Bronchial smooth muscle cell (primary cell): ENCODE results near the gene PPP2R3A. TPM values are rescaled to one million over a fixed set of nuclear protein-coding genes. Genes with fewer than 3 reads are reported as not detected.

Source experiments
- total RNA-seq: library from RNA; depleted of rRNA; stranded (reverse); fragments of >200 nt; gene quantifications from 2 replicates; pipeline ENCODE4 v1.2.1, GENCODE V29; 2014

Gene PPP2R3A, protein sequence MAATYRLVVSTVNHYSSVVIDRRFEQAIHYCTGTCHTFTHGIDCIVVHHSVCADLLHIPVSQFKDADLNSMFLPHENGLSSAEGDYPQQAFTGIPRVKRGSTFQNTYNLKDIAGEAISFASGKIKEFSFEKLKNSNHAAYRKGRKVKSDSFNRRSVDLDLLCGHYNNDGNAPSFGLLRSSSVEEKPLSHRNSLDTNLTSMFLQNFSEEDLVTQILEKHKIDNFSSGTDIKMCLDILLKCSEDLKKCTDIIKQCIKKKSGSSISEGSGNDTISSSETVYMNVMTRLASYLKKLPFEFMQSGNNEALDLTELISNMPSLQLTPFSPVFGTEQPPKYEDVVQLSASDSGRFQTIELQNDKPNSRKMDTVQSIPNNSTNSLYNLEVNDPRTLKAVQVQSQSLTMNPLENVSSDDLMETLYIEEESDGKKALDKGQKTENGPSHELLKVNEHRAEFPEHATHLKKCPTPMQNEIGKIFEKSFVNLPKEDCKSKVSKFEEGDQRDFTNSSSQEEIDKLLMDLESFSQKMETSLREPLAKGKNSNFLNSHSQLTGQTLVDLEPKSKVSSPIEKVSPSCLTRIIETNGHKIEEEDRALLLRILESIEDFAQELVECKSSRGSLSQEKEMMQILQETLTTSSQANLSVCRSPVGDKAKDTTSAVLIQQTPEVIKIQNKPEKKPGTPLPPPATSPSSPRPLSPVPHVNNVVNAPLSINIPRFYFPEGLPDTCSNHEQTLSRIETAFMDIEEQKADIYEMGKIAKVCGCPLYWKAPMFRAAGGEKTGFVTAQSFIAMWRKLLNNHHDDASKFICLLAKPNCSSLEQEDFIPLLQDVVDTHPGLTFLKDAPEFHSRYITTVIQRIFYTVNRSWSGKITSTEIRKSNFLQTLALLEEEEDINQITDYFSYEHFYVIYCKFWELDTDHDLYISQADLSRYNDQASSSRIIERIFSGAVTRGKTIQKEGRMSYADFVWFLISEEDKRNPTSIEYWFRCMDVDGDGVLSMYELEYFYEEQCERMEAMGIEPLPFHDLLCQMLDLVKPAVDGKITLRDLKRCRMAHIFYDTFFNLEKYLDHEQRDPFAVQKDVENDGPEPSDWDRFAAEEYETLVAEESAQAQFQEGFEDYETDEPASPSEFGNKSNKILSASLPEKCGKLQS (N-terminal part only)
- 7.8 and 9.6 TPM in 2 replicates for total RNA-seq

DNA sequence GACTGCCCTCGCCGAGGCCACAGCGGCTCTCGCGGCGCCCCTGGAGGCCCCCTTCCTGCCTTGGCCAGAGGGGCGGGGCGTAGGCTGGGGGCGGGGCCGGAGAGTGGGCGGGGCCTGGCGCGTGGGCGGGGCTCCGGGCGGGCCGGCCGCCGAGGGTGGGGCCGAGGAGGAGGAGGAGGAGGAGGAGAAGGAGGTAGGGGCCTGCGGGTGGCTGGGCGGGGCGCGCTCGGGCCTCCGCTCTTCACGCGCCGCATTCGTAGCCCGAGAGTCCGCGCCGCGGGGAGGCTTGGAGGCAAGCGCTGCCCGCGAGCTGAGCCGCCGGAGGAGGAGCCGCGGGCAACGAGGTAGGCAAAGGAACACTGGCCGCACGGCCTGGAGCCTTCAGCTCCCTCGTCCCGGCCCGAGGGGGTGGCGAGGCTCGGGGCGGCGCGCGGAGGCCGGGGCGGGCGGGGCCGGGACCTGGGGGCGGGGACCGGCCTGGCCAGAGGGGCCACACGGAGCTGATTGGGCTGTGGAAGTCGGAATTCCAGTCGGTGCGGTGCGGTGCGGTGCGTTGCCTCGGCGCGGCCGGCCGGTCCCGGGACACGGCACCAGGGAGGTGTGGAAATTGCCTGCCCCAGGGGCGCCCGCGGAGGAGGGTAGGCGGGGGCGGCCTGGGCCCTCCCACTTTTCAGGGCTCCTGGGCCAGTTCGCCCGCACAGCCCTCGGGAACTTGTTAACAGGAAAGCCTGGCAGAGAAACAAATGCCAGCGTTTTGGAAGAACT is at the start of gene PPP2R3A:
Gene PPP2R3A (plus strand): TSS at position 223 of the 765 bp plus-strand sequence. CDS start 35,771 bp downstream, outside the sequence.

DNA sequence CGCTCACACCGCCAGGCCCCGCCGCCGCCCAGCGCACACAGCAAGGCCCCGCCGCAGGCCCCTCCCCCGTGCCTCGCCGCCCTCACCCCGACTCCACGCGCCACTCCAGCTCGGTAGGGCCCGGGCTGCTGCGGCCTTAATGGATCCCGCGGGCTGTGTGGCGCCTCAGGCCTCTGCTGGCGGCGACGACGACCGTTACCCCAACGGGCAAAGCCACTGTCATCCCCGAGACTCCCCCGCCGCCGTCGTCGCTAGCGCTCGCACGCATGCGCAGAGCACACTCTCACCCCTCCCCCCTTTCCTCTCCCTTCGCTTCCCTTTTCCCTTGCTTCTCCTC is 230.5 kb downstream of the PPP2R3A start, which contains the start of gene MSL2:
Gene MSL2 (minus strand): TSS at position 272 of the 337 bp plus-strand sequence. CDS start 1,222 bp downstream, outside the sequence.

Other genes with a start within 250 kb of the PPP2R3A start
- gene MSL2, start 230.6 kb downstream of the PPP2R3A start, total RNA-seq: 4.5 and 5.8 TPM in 2 replicates